Hindlimb muscle (tissue), 1 donor: ENCODE data around the gene TSN. TPM values are rescaled to one million over a fixed set of nuclear protein-coding genes. Genes with fewer than 3 reads are reported as not detected.

Experiments used
- DNase-seq: peaks from one replicate; pipeline ENCODE4 v3.0.0-alpha.2; 2013
- polyA plus RNA-seq: library from polyadenylated mRNA; unstranded; fragments of 120-200 nt; gene quantifications from one replicate; pipeline ENCODE4 v1.2.1, GENCODE V29; 2013; ENCODE audit not compliant: insufficient read length

The TSN gene
- polyA plus RNA-seq, 1 donor, result 44.2 TPM

DNA sequence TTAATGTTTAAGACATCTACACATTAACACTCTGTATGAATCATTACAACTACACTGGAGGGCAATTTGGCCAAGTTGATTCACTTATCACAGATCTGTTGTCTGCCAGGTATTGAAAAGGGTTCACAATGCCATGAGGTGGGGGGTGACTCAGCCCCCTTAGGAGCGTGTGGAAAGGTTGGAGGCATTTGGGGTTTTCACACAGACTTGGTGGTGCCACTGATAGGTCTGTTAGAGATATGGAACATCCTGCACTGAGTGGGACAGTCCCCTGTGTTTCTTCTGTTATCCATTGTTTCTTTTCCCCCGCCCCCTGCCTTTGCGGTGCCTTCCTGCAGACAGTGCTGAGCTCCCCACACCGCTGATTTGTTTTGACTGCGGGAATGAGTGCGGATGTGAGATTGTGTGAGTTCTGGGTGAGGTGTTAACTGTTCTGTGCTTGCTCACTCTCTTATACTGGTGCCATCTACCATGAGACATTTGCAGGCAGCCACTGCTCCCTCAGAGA, 9.3 kb upstream of the TSN start:
- no peak for DNase-seq

- DNase-seq, result no peak
Measured at GRCh38 chr2:121748202-121748601, 7.2 kb upstream of the TSN start.

GRCh38 chr2:121754851-121755236, 607 bp upstream of the TSN start:
- DNase-seq, result no peak

GRCh38 chr2:121764681-121765228, 9.3 kb downstream of the TSN start:
- no peak for DNase-seq

DNA sequence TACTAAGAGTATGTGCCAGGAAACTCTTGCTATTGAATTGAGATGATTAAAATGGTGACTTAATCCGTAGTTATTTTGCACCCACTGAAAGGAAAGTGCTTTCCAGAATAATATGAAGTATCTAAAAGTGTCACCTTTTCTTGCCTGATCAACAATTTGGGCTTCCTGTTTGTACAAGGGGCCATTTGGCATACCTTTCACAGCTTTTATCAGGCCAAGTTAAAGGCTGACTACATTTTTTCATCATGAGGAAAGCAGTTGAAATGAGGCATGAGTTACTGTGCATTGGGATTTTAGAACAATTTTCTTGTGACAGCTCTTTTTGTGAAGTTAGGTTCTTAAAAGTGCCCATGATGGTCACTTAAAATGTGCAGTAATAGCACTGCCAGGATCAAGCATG, 11.2 kb downstream of the TSN start:
- DNase-seq, result no peak

- no peak for DNase-seq
Measured at GRCh38 chr2:121768143-121768755, 12.8 kb downstream of the TSN start.

GRCh38 chr2:121771976-121772742, 16.7 kb downstream of the TSN start:
- no peak for DNase-seq

- DNase-seq, result no peak
Measured at GRCh38 chr2:121774235-121774634, 18.8 kb downstream of the TSN start.

DNA sequence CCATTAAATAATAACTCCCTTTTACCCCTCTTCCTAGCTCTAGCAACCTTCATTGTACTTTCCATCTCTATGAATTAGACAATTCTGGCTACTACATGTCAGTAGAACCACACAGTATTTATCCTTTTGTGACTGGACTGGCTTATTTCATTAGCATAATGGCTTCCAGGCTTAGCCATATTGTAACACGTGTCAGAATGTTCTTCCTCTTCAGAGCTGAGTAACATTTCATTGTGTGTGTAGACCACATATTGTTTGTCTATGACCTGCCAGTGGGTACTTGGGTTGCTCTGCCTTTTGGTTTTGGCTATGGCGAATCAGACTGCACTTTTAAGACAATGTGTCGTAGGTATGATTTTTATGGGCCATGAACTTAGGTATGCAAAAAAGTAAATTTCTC, 20.9 kb downstream of the TSN start:
- DNase-seq, result no peak

DNA sequence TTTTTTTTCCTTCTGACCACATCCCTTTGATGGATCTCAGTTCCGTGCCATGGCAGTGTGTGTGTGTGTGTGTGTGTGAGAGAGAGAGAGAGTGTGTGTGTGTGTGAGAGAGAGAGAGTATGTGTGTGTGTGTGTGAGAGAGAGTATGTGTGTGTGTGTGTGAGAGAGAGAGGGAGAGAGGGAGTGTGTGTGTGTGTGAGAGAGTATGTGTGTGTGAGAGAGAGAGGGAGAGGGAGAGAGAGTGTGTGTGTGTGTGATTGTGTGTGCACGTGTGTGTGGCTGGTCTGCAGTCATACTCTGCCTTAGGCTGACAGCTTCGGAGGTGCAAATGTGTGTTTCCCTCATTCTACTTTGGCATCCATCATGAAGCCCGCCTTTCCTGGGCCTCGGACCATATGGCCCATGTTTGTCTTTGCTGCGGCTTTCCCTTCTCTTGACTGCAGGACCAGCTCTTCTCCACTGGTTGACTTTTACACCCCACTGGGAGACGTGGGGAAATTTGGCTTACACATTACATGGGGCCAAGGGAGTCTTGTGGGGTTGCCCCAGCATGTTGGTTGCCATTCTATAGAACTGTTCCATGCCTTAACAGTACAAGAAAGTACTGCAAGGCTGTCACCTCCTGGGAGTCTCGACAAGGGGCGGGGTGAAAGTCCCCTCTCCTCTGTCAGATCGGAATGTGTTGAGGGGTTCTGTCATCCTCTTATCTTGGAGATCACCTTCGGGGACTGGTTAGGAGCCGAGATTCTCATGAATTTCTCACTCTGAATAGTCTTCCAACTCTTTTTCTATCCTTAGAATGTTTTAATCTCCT, 21.6 kb downstream of the TSN start:
- no peak for DNase-seq

DNA sequence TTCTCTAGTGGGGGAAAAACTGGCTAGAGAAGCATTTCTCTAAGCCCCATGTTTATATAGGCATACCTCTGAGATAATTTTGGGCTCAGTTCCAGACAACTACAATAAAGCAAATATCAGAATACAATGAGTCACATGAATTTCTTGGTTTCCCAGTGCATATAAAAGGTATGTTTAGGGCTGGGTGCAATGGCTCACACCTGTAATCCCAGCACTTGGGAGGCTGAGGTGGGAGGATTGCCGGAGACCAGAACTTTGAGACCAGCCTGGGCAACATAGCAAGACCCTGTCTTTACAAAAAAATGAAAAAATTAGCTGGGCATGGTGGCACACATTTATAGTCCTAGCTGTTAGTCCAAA, 22.2 kb downstream of the TSN start:
- no peak for DNase-seq

GRCh38 chr2:121778741-121779487, 23.5 kb downstream of the TSN start:
- no peak for DNase-seq

GRCh38 chr2:121783180-121783579, 27.7 kb downstream of the TSN start:
- no peak for DNase-seq

DNA sequence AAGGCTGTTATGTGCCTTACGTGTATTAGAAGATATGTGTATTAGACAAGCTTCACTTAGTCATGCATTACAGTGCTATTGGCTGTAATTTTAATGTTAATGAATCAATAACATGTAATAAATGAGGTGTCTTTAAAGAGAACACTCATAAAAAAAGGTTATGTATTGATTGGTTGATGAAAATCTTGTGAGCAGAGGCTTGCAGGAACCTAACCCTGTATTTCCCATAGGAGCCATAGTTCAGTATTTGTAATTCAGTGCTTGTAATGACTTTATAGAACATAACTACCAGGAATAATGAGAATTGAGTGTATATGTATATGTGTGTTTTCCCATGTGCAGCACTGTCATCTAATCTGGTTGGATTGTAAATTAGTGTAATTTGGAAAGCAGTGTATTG, 33.2 kb downstream of the TSN start:
- DNase-seq, result no peak

- no peak for DNase-seq
Measured at GRCh38 chr2:121790276-121790956, 35.0 kb downstream of the TSN start.

DNA sequence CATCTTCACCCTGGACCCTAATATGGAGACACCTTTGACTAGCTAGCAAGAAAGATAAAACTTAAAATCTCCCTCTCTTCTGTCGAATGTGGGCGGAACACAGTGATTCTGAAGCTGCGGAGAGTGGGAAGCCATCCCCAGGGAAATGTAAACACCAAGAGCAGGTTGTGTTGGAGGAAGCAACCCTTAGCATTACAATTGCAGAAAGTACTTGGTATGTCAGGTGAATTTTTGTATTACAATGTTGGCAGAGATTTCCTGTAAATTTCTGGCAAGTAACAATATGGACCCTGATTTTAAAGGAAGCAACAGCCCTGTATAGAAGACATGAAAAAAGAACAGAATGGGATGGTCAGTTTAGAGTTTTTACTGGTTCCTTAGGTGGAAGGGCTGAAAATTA, 35.8 kb downstream of the TSN start:
- no peak for DNase-seq

DNA sequence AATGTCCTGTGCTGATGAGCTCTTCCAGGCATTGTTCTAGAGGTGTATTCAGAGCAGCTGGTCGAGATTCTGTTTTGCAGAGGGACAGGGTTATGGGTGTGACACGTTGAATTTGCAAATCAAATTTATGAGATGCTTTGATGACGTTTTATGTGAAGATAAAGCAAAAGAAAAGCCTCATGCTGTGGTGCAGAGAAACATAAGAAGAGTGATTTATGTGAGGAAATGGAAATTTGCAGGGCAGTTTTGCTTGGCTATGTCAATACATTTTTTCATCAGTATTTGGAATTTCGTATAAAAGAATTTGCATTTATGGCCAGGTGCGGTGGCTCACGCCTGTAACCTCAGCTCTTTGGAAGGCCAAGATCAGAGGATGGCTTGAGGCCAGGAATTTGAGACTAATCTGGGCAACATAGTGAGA, 36.4 kb downstream of the TSN start:
- no peak for DNase-seq

DNA sequence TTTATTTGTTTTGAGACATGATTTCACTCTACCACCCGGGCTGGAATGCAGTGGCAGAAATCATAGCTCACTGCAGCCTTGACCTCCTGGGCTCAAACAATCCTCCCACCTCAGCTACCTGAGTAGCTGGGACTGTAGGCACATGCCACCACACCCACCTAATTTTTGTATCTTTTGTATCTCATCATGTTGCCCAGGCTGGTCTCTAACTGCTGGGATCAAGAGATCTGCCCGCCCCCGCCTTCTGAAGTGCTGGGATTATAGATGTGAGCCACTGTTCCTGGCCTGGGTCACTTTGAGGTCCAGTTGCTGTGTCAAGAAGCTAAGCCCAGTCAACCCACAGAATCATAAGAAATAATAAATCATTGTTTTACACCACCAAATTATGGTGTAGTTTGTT, 38.4 kb downstream of the TSN start:
- no peak for DNase-seq

- no peak for DNase-seq
Measured at GRCh38 chr2:121794233-121794632, 38.8 kb downstream of the TSN start.

DNA sequence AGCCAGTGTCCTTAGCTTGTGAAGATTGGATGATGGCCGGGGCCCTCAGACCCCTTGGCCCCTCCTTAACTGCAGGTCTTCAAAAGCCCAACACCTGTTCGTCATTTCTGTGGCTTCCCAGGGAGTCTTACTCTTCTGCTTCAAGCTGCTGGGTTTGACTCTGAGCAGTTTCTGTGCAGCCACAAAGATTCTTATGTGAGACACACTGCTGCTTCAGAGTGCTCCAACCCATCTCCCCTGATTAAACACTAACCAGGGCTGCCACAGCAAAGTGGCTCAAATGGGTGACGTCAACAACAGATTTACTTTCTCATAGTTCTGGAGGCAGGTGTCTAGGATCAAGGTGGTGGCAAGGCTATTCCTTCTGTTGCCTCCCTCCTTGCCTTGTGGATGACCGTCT, 40.8 kb downstream of the TSN start:
- DNase-seq, result no peak

DNA sequence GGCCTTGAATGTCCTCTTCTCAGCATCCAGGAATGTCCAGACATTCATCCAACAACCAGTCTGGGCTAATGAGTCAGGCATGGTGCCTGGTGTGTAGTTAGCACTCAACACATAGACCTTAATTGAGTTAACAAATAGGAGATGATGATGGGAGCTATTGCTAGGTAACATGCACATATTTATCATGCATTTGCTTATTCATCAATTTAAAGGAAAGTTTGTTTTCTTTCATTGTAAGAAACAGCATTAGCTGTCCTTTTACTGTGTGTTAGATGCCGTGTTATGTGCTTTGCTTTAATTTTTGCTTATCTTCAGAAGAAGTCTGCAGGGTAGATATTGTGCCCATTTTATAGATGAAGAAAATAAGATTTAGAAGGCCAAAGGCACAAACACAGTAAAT, 43.2 kb downstream of the TSN start:
- DNase-seq, result no peak

GRCh38 chr2:121801916-121802315, 46.5 kb downstream of the TSN start:
- DNase-seq, result no peak
